ENCODE data around the gene TMEM190.

DNA sequence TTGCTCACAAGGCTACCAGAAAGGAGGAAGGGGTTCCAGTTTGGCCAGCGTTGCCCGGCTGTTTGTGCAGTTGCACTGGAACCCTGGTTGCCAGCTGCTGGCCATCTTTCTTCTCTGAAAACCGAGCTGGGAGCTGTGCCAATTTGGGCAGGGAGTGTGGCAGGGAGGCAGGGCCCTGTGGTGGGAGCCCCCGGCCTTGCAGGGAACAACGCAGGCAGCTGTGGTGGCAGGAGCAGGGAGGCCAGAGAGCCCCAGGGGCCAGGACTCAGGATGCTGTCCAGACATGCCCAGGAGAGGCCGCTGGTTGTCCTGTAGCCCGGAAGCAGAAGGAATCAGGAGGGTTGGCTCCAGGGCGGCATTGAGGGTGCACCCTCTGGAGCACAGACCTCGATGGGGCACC, 32.2 kb upstream of the TMEM190 start:
- TF ChIP-seq POLR2AphosphoS5 (IDR thresholded peaks at IDR 0.05) (no peak), CTCF (IDR thresholded peaks at IDR 0.05) (no peak)
